ENCODE measurements around the gene SELENOF. TPM values are rescaled to one million over a fixed set of nuclear protein-coding genes. Genes with fewer than 3 reads are reported as not detected.

SELENOF gene
- total RNA-seq, 2 experiments from 2014 or later = 93.0 to 214 TPM

GRCh38 chr1:86926883-86927282 lies 13.0 kb upstream of the SELENOF start:
- BruUV-seq (replicated peaks) = no TSS peak
- Histone ChIP-seq H3K4me1 (ENCODE audit: insufficient read depth, low read length, poor library complexity, severe bottlenecking) (peaks cover 3% of the 10 kb centered on the region), H3K36me3 (ENCODE audit: insufficient read depth, low read length) (peaks cover 70% of the 10 kb centered on the region), H4K20me1 (ENCODE audit: insufficient read depth, low read length) (peaks cover 9% of the 10 kb centered on the region; the same call in 1 of the 2 replicates), H3K79me2 (ENCODE audit: insufficient read depth, low read depth, low read length) (peaks cover 100% of the 10 kb centered on the region), H3K27ac (ENCODE audit: low read depth, low read length, poor library complexity, severe bottlenecking) (no peak overlapping the region), H3K9me2 (ENCODE audit: insufficient read depth, low read length) (no peaks in the 10 kb centered on the region), H2AFZ (ENCODE audit: low read length) (no peak overlapping the region), H3K4me3 (ENCODE audit: low read depth, low read length, poor library complexity, severe bottlenecking) (no peak overlapping the region), H3K9me3 (ENCODE audit: low read length) (peaks cover 74% of the 10 kb centered on the region; the same call in 1 of the 2 replicates), H3K4me2 (ENCODE audit: low read length) (no peak overlapping the region)
- TF ChIP-seq EZH2phosphoT487 (IDR thresholded peaks at IDR 0.05; ENCODE audit: borderline replicate concordance, low read depth, low read length) (no peak), CTCF (conservative IDR thresholded peaks at IDR 0.05; ENCODE audit: low read length) (no peak)
- intact Hi-C loops (cut with micrococcal nuclease; ENCODE audit: unreplicated experiment) = no loop called here
- ChIA-PET POLR2A (interaction anchor here (1.6 kb wide), 2 partner anchors 13 to 15 kb away, joined by 3 to 6 read pairs; partner anchors contain the start of genes HS2ST1 and SELENOF), CTCF (ENCODE audit: unreplicated experiment) (interaction anchor here (1.2 kb wide), 1 partner anchor 11 kb away, joined by 5 read pairs; no protein-coding TSS in a partner anchor)
- no peak for DNase-seq (ENCODE audit: low spot score)

DNA sequence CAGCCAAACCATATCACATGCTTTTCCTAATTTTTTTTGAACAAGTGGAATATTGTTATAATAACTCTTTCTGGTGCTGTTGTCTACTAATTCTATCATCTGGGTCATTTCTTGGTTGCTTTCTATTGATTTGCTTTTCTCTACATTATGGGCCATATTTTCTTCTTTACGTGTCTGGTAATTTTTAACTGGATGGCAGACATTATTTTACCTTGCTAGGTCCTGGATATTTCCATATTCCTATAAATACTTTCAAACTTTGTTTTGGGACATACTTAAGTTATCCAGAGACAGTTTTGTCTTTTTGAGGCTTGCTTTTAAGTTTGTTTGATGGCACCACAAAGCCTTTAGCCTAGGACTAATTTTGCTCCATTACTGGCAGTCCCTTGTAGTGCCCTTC lies 11.8 kb upstream of the SELENOF start:
- no peak overlapping the region for H3K27ac ChIP-seq (ENCODE audit: low read depth, low read length, poor library complexity, severe bottlenecking)
- no peak for DNase-seq (ENCODE audit: low spot score)
- no peaks in the 10 kb centered on the region for H3K9me2 ChIP-seq (ENCODE audit: insufficient read depth, low read length)
- peaks cover 100% of the 10 kb centered on the region for H3K79me2 ChIP-seq (ENCODE audit: insufficient read depth, low read depth, low read length)
- intact Hi-C loops (cut with micrococcal nuclease; ENCODE audit: unreplicated experiment) = no loop called here
- H3K9me3 ChIP-seq (ENCODE audit: low read length) = peaks cover 86% of the 10 kb centered on the region
- no peak for TF ChIP-seq CTCF (conservative IDR thresholded peaks at IDR 0.05; ENCODE audit: low read length)
- no peak for TF ChIP-seq EZH2phosphoT487 (IDR thresholded peaks at IDR 0.05; ENCODE audit: borderline replicate concordance, low read depth, low read length)
- peaks cover 9% of the 10 kb centered on the region; the same call in 1 of the 2 replicates for H4K20me1 ChIP-seq (ENCODE audit: insufficient read depth, low read length)
- ChIA-PET POLR2A (interaction anchor here (0.6 kb wide), 1 partner anchor 76 kb away, joined by 3 read pairs; no protein-coding TSS in a partner anchor), CTCF (ENCODE audit: unreplicated experiment) (no interaction called here)
- no TSS peak for BruUV-seq (replicated peaks)
- H2AFZ ChIP-seq (ENCODE audit: low read length) = no peak overlapping the region
- H3K36me3 ChIP-seq (ENCODE audit: insufficient read depth, low read length) = peaks cover 82% of the 10 kb centered on the region
- no peaks in the 10 kb centered on the region for H3K4me1 ChIP-seq (ENCODE audit: insufficient read depth, low read length, poor library complexity, severe bottlenecking)
- no peak overlapping the region for H3K4me3 ChIP-seq (ENCODE audit: low read depth, low read length, poor library complexity, severe bottlenecking)
- H3K4me2 ChIP-seq (ENCODE audit: low read length) = no peak overlapping the region

GRCh38 chr1:86924324-86924960 lies 10.5 kb upstream of the SELENOF start:
- no peak overlapping the region for H3K4me2 ChIP-seq (ENCODE audit: low read length)
- no peak overlapping the region for H3K4me3 ChIP-seq (ENCODE audit: low read depth, low read length, poor library complexity, severe bottlenecking)
- peaks cover 100% of the 10 kb centered on the region for H3K79me2 ChIP-seq (ENCODE audit: insufficient read depth, low read depth, low read length)
- peaks cover 9% of the 10 kb centered on the region; the same call in 1 of the 2 replicates for H4K20me1 ChIP-seq (ENCODE audit: insufficient read depth, low read length)
- POLR2A ChIA-PET = interaction anchor here (0.7 kb wide), 1 partner anchor 118 kb away, joined by 3 read pairs; no protein-coding TSS in a partner anchor
- CTCF ChIA-PET (ENCODE audit: unreplicated experiment) = no interaction called here
- H3K27ac ChIP-seq (ENCODE audit: low read depth, low read length, poor library complexity, severe bottlenecking) = no peak overlapping the region
- DNase-seq (ENCODE audit: low spot score) = no peak
- BruUV-seq (replicated peaks) = no TSS peak
- TF ChIP-seq EZH2phosphoT487 (IDR thresholded peaks at IDR 0.05; ENCODE audit: borderline replicate concordance, low read depth, low read length) (no peak), CTCF (conservative IDR thresholded peaks at IDR 0.05; ENCODE audit: low read length) (no peak)
- no peak overlapping the region for H2AFZ ChIP-seq (ENCODE audit: low read length)
- no peaks in the 10 kb centered on the region for H3K4me1 ChIP-seq (ENCODE audit: insufficient read depth, low read length, poor library complexity, severe bottlenecking)
- peaks cover 89% of the 10 kb centered on the region for H3K9me3 ChIP-seq (ENCODE audit: low read length)
- intact Hi-C loops (cut with micrococcal nuclease; ENCODE audit: unreplicated experiment) = no loop called here
- H3K9me2 ChIP-seq (ENCODE audit: insufficient read depth, low read length) = no peaks in the 10 kb centered on the region
- peaks cover 95% of the 10 kb centered on the region for H3K36me3 ChIP-seq (ENCODE audit: insufficient read depth, low read length)
